Smooth muscle cell of trachea (primary cell): Measurements from ENCODE around the gene IL17RA. TPM values are rescaled to one million over a fixed set of nuclear protein-coding genes. Genes with fewer than 3 reads are reported as not detected.

ENCODE experiments used
- total RNA-seq: library from RNA; depleted of rRNA; stranded (reverse); fragments of >200 nt; gene quantifications from 2 replicates; pipeline ENCODE4 v1.2.1, GENCODE V29; 2014

Gene IL17RA
- total RNA-seq: 6.3 and 9.6 TPM in 2 replicates

GRCh38 chr22:17084554-17085276 is at the start of gene IL17RA:
TSS of gene IL17RA (plus strand) at chr22:17085000. CDS start at chr22:17085092, 92 bp downstream.

GRCh38 chr22:17121233-17122195 is 36.7 kb downstream of the IL17RA start, which contains the start of gene TMEM121B:
TSS of gene TMEM121B (minus strand) at chr22:17121360. CDS start at chr22:17121127, 233 bp downstream.

DNA sequence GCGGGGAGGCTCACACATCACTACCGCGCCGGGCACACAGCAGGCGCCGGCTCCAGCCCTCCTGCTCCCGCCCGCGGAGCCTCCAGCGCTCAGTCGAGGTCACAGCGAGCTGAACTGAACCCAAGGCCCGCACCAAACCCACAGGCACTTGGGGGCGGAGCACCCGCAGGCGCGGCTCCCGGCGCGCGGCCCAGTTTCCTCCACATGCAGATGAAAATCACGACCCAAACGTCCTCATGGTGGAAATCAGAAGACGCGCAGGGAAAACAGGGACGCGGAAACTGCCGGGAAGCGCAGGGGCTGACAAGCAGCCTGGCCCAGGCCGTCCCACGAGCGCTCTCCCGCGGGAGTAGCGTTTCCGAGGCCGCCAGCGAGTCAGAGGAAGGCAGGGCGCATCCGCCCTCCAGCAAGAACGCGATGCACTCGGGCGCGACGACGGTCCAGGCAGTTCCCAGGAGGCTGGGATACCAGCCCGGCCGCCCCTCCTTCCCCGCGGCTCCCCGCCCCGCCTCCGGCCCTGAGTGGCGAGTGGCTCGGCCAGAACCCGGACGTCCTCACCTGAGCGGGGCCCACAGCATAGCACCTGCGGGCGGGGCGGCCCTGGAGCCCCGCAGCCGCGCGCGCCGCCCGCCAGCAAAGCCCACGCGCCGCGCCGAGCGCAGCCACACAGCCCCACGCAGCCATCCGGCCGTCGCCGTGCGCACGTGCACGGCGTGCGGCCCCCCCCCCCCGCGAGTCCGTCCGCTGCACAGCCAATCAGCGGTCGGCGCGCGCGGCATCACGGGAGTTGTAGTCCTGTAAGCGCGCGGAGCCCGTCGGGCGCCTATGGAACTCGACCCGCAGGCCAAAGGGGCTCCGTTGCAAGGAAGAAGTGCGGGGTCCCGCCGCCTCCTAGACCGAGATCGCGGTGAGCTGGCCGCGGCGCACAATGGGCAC is 74.0 kb downstream of the IL17RA start, which contains the start of gene HDHD5:
HDHD5 (minus strand) TSS at position 710 of the 936 bp plus-strand sequence; CDS start at position 684, 26 bp downstream.

Other genes starting within 250 kb of the IL17RA start
- not detected in 2 replicates for gene GAB4, start 76.8 kb upstream of the IL17RA start, total RNA-seq
- under 0.01 and 0.15 TPM in 2 replicates for gene TMEM121B, start 36.4 kb downstream of the IL17RA start, total RNA-seq
- 23.0 and 31.4 TPM in 2 replicates for gene HDHD5, start 74.3 kb downstream of the IL17RA start, total RNA-seq
- 13.5 and 16.9 TPM in 2 replicates for gene ADA2, start 134.4 kb downstream of the IL17RA start, total RNA-seq